GM23338 (cell line): Measurements from ENCODE around the gene SLC7A10. TPM values are rescaled to one million over a fixed set of nuclear protein-coding genes. Genes with fewer than 3 reads are reported as not detected.

Source experiments
- ATAC-seq: fragments of 200-7000 bp; cut with Tn5 transposase; 3 replicates; pipeline ENCODE4 v1.9.1; 2020
- DNase-seq: peaks from one replicate; pipeline ENCODE4 v3.0.0-alpha.2; 2015; ENCODE audit warnings: low spot score
- H2AFZ ChIP-seq: fragments of 200-600 bp; sonication (generic); 2 replicates; pipeline ENCODE4 v1.8.0; 2016; ENCODE audit warnings: antibody characterized with exemption, mild to moderate bottlenecking, moderate library complexity
- H3F3A ChIP-seq: fragments of 200-600 bp; sonication (generic); replicated peaks from 2 replicates; pipeline ENCODE4 v1.8.0; 2017; ENCODE audit warnings: antibody characterized with exemption, mixed run types, low read depth
- H3K27ac ChIP-seq: fragments of 200-600 bp; sonication (generic); 2 replicates; pipeline ENCODE4 v1.6.1; 2016; ENCODE audit warnings: low read depth
- H3K27me3 ChIP-seq: fragments of 200-600 bp; sonication (generic); 2 replicates; pipeline ENCODE4 v1.8.0; 2016; ENCODE audit warnings: mild to moderate bottlenecking, mixed run types, moderate library complexity; ENCODE audit not compliant: insufficient read depth
- H3K36me3 ChIP-seq: fragments of 200-600 bp; sonication (generic); 2 replicates; pipeline ENCODE4 v1.8.0; 2016; ENCODE audit warnings: mild to moderate bottlenecking; ENCODE audit not compliant: insufficient read depth
- H3K4me1 ChIP-seq: fragments of 200-600 bp; sonication (generic); 2 replicates; pipeline ENCODE4 v1.8.0; 2016; ENCODE audit warnings: mild to moderate bottlenecking, moderate library complexity; ENCODE audit not compliant: insufficient read depth
- H3K4me2 ChIP-seq: fragments of 200-600 bp; sonication (generic); 2 replicates; pipeline ENCODE4 v1.7.1; 2017; ENCODE audit warnings: mixed run types
- H3K4me3 ChIP-seq: fragments of 200-600 bp; sonication (generic); 2 replicates; pipeline ENCODE4 v1.6.1; 2016; ENCODE audit warnings: mixed run types
- H3K79me2 ChIP-seq: fragments of 200-600 bp; sonication (generic); replicated peaks from 2 replicates; pipeline ENCODE4 v1.8.0; 2017; ENCODE audit warnings: mild to moderate bottlenecking; ENCODE audit not compliant: insufficient read depth
- H3K9me2 ChIP-seq: fragments of 200-600 bp; sonication (generic); 2 replicates; pipeline ENCODE4 v1.8.0; 2017; ENCODE audit not compliant: insufficient read depth
- H4K20me1 ChIP-seq: fragments of 200-600 bp; sonication (generic); replicated peaks from 2 replicates; pipeline ENCODE4 v1.8.0; 2017; ENCODE audit warnings: mild to moderate bottlenecking; ENCODE audit not compliant: insufficient read depth
- H3K27ac Mint-ChIP-seq: 2 replicates; pipeline ENCODE4 v1.8.0; 2020; ENCODE audit warnings: inconsistent platforms, mild to moderate bottlenecking, moderate library complexity, mixed read lengths
- H3K27me3 Mint-ChIP-seq: 3 replicates; pipeline ENCODE4 v1.8.0; 2022; ENCODE audit warnings: low read depth, mild to moderate bottlenecking, moderate library complexity, mixed read lengths, inconsistent platforms; ENCODE audit not compliant: insufficient read depth, poor library complexity
- H3K36me3 Mint-ChIP-seq: 3 replicates; pipeline ENCODE4 v1.8.0; 2021; ENCODE audit warnings: low read depth, mild to moderate bottlenecking, inconsistent platforms, moderate library complexity, mixed read lengths
- H3K4me1 Mint-ChIP-seq: 3 replicates; pipeline ENCODE4 v1.8.0; 2020; ENCODE audit warnings: mild to moderate bottlenecking, inconsistent platforms, mixed read lengths
- H3K4me3 Mint-ChIP-seq: 3 replicates; pipeline ENCODE4 v1.8.0; 2021; ENCODE audit warnings: moderate library complexity, mild to moderate bottlenecking, inconsistent platforms, mixed read lengths
- H3K9me3 Mint-ChIP-seq: 3 replicates; pipeline ENCODE4 v1.8.0; 2020; ENCODE audit warnings: moderate library complexity, mild to moderate bottlenecking, inconsistent platforms, mixed read lengths
- CREB1 ChIP-seq: fragments of 250-450 bp; sonication (Bioruptor Pico); IDR thresholded peaks from 2 replicates; pipeline ENCODE4 v1.5.0; 2020; ENCODE audit warnings: low read depth, mild to moderate bottlenecking, moderate library complexity
- CTCF ChIP-seq, 2 experiments: fragments of 200-600 bp in 1 of 2; sonication (generic) in 1 of 2; conservative IDR thresholded peaks; 2 replicates each; pipeline versions ENCODE4 v1.5.1 to v1.6.1; 2016 to 2017; ENCODE audit warnings: antibody characterized with exemption in 2 of 2, low read depth in 2 of 2, mild to moderate bottlenecking in 2 of 2, moderate library complexity in 1 of 2
- ETS1 ChIP-seq: IDR thresholded peaks from 2 replicates; pipeline ENCODE4 v1.6.1; 2016; ENCODE audit warnings: antibody characterized with exemption
- JUNB ChIP-seq: IDR thresholded peaks from one replicate; pipeline ENCODE4 v1.6.1; 2016; ENCODE audit warnings: antibody characterized with exemption; ENCODE audit not compliant: unreplicated experiment
- NANOG ChIP-seq: IDR thresholded peaks from 2 replicates; pipeline ENCODE4 v1.6.1; 2016; ENCODE audit warnings: antibody characterized with exemption, borderline replicate concordance
- REST ChIP-seq: IDR thresholded peaks from one replicate; pipeline ENCODE4 v1.6.1; 2018; ENCODE audit warnings: antibody characterized with exemption; ENCODE audit not compliant: unreplicated experiment
- STAT1 ChIP-seq: IDR thresholded peaks from one replicate; pipeline ENCODE4 v1.6.1; 2016; ENCODE audit warnings: antibody characterized with exemption; ENCODE audit not compliant: unreplicated experiment
- ZNF331 ChIP-seq: fragments of 250-450 bp; sonication (Bioruptor Pico); IDR thresholded peaks from 2 replicates; pipeline ENCODE4 v1.5.0; 2020; ENCODE audit warnings: low read depth, mild to moderate bottlenecking, moderate library complexity
- ZNF462 ChIP-seq: fragments of 250-450 bp; sonication (Bioruptor Pico); IDR thresholded peaks from 2 replicates; pipeline ENCODE4 v1.5.0; 2020; ENCODE audit warnings: mild to moderate bottlenecking, moderate library complexity
- polyA plus RNA-seq: library from polyadenylated mRNA; unstranded; fragments of >200 nt; fragmentation: Nextera tagmentation; extraction: Ambion mirVana; gene quantifications from 2 replicates; pipeline ENCODE4 v1.2.1, GENCODE V29; 2016
- total RNA-seq: library from RNA; depleted of rRNA; stranded (reverse); fragments of >200 nt; shearing (Covaris generic); gene quantifications from 2 replicates; pipeline ENCODE4 v1.2.3, GENCODE V29; 2014

The SLC7A10 gene
- total and polyA plus RNA-seq, 2 experiments from 2014 or later, result 3.3 to 6.3 TPM

- no peak overlapping the region for H3K4me3 ChIP-seq
- Mint-ChIP-seq H3K4me3 (no peak overlapping the region; the same call in 2 of the 3 replicates), H3K4me1 (peaks cover 14% of the 10 kb centered on the region; the same call in 2 of the 3 replicates), H3K27ac (no peak overlapping the region), H3K36me3 (peaks cover 5% of the 10 kb centered on the region; the same call in 2 of the 3 replicates), H3K9me3 (peaks cover 3% of the 10 kb centered on the region; the same call in 2 of the 3 replicates), H3K27me3 (peaks cover 19% of the 10 kb centered on the region)
- H3K27me3 ChIP-seq, result peaks cover 15% of the 10 kb centered on the region
- no peaks in the 10 kb centered on the region; the same call in 1 of the 2 replicates for H3K79me2 ChIP-seq
- no peaks in the 10 kb centered on the region for H3K9me2 ChIP-seq
- TF ChIP-seq NANOG, result no peak
- no peak for DNase-seq
- ATAC-seq, result no peak
- H3K27ac ChIP-seq, result no peak overlapping the region
- peaks cover 5% of the 10 kb centered on the region; the same call in 1 of the 2 replicates for H3F3A ChIP-seq
- no peak overlapping the region for H2AFZ ChIP-seq
- H4K20me1 ChIP-seq, result peaks cover 4% of the 10 kb centered on the region; the same call in 1 of the 2 replicates
- no peaks in the 10 kb centered on the region for H3K36me3 ChIP-seq
- peaks cover 8% of the 10 kb centered on the region for H3K4me1 ChIP-seq
- H3K4me2 ChIP-seq, result no peak overlapping the region
These were observed 51.5 kb downstream of the SLC7A10 start for GRCh38 chr19:33174186-33174585.

- ATAC-seq (no peak), DNase-seq (no peak)
- Histone ChIP-seq H3K27ac (no peak overlapping the region), H3K79me2 (no peaks in the 10 kb centered on the region; the same call in 1 of the 2 replicates), H2AFZ (no peak overlapping the region), H3K27me3 (no peaks in the 10 kb centered on the region), H3K36me3 (no peaks in the 10 kb centered on the region), H3F3A (no peaks in the 10 kb centered on the region), H4K20me1 (peaks cover 4% of the 10 kb centered on the region; the same call in 1 of the 2 replicates), H3K4me1 (peaks cover 3% of the 10 kb centered on the region), H3K4me2 (no peak overlapping the region), H3K9me2 (no peaks in the 10 kb centered on the region), H3K4me3 (no peak overlapping the region)
- no peak overlapping the region for H3K27ac Mint-ChIP-seq
- peaks cover 25% of the 10 kb centered on the region for H3K9me3 Mint-ChIP-seq
- H3K27me3 Mint-ChIP-seq, result peaks cover 16% of the 10 kb centered on the region
- peaks cover 10% of the 10 kb centered on the region; the same call in 2 of the 3 replicates for H3K4me1 Mint-ChIP-seq
- H3K4me3 Mint-ChIP-seq, result no peak overlapping the region
- H3K36me3 Mint-ChIP-seq, result peaks cover 13% of the 10 kb centered on the region; the same call in 2 of the 3 replicates
- TF ChIP-seq CTCF (conservative IDR thresholded peaks at IDR 0.05; ENCODE audit: low read depth in 2 of 2), result no peak
- TF ChIP-seq ETS1, result no peak
- no peak for TF ChIP-seq NANOG
- no peak for TF ChIP-seq JUNB
- TF ChIP-seq ZNF331 (CRISPR knock-in tag), result no peak
- TF ChIP-seq ZNF462, result no peak
- no peak for TF ChIP-seq REST
- no peak for TF ChIP-seq STAT1
- no peak for TF ChIP-seq CREB1 (CRISPR knock-in tag)
These were observed 53.7 kb downstream of the SLC7A10 start for GRCh38 chr19:33171916-33172359.
